HepG2 (cell line): ENCODE results near the gene DENND4B. TPM values are rescaled to one million over a fixed set of nuclear protein-coding genes. Genes with fewer than 3 reads are reported as not detected.

Experiments used
- CREM ChIP-seq, 2 experiments: sonication (generic) in 1 of 2; formaldehyde crosslinking in 1 of 2; IDR thresholded peaks; 2 replicates each; pipeline versions ENCODE4 v1.4.0 to v1.6.1; 2016 to 2020; ENCODE audit warnings: antibody characterized with exemption in 1 of 2, mild to moderate bottlenecking in 1 of 2, missing genetic modification reagents in 1 of 2
- CSRNP2 ChIP-seq: sonication (generic); formaldehyde crosslinking; conservative IDR thresholded peaks from 2 replicates; pipeline ENCODE4 v1.8.0; 2022; ENCODE audit warnings: low read depth, missing genetic modification reagents
- MTA3 ChIP-seq: sonication (generic); formaldehyde crosslinking; IDR thresholded peaks from 2 replicates; pipeline ENCODE4 v1.4.0; 2020; ENCODE audit warnings: missing genetic modification reagents
- NR2F6 ChIP-seq, 2 experiments: IDR thresholded peaks; 2 replicates each; pipeline ENCODE4 v1.6.1; 2016; ENCODE audit warnings: antibody characterized with exemption in 1 of 2, mild to moderate bottlenecking in 1 of 2
- POLR2G ChIP-seq: fragments of 200-400 bp; formaldehyde crosslinking; IDR thresholded peaks from 2 replicates; pipeline ENCODE4 v1.6.1; 2018; ENCODE audit warnings: mild to moderate bottlenecking, low read depth, low read length, moderate library complexity
- ZFP62 ChIP-seq: sonication (generic); formaldehyde crosslinking; IDR thresholded peaks from 2 replicates; pipeline ENCODE4 v1.4.0; 2020; ENCODE audit warnings: missing genetic modification reagents
- polyA plus RNA-seq, 8 experiments: library from polyadenylated mRNA; depleted of rRNA in 3 of 8; stranded (reverse) in 7 of 8; unstranded in 1 of 8; fragments of >200 nt; fragmentation: Illumina TruSeq in 4 of 8; extraction: Trizol in 4 of 8; gene quantifications; 2 replicates each; pipeline versions ENCODE4 v1.2.1 to v1.2.3, GENCODE V29; 2011 to 2016; ENCODE audit warnings: low read depth in 4 of 8, missing spikeins in 1 of 8, mixed read lengths in 1 of 8; ENCODE audit not compliant: insufficient read depth in 1 of 8
- total RNA-seq, 5 experiments: library from RNA; depleted of rRNA; stranded (reverse); fragments of >200 nt; fragmentation: Illumina TruSeq; extraction: Trizol; gene quantifications; 2 replicates each; pipeline ENCODE4 v1.2.3, GENCODE V29; 2016; ENCODE audit warnings: low read depth in 1 of 5
- TF ChIP-seq, protein P1 (sequence below): sonication (generic); formaldehyde crosslinking; conservative IDR thresholded peaks from 2 replicates; pipeline ENCODE4 v1.4.0; 2020; ENCODE audit warnings: missing genetic modification reagents

DENND4B gene
- total and polyA plus RNA-seq, 2 of the 13 experiments (the other 11 are each of a cell fraction or from before 2014, with no cell fraction given) = 15.1 to 20.3 TPM

DNA sequence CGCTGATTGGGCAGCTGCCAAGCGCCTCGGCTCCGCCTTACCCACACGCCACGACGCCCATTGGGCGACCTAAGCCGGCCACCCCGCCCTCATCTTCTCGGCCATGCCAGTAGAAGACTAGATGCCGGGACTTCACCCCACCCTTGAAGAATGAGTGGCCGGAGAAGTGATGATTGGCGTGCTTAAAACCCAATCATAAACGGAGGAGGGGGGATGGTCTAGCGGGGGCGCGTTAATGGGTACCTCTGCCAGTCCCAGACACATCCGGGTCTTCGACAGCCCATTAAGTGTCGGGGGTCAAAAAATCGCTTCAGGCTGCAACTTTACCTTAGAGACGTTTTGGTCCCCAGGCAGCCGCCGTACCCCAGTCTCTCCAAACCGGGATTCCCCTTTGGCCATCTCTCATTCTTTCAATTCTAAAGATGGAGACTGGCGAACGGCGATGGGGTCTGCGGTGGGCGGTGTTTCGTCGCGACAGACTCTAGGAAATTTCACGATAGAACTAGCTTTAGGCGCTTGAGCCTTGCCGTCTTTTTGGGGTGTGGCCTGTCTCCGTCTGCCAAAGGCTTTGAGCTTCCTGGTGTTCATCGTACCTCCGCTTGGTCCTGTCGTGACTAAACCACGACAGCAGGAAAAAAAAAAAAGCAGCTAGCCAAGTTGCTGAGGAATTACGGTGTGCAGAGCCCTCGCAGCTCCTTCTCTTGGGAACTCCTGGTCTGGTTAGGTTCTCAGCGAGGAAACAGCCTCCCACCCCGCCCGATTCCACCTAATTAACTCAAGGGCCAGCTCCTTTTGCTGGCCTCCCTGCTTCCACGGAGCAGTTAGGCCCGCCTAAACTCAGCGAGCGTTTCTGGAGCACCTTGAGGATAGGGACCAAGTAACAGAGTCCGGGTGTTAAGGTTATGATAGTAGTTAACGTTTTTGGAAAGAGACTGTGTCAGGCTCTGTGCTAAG lies 23.3 kb downstream of the DENND4B start, which contains the start of gene GATAD2B (continued):
- TF ChIP-seq CREM (IDR thresholded peaks at IDR 0.05) (no peak; the same call in none of the 2 replicates), CREM (CRISPR knock-in tag; IDR thresholded peaks at IDR 0.05) (no peak), CSRNP2 (CRISPR knock-in tag) (no peak), NR2F6 (IDR thresholded peaks at IDR 0.05) (no peak; the same call in 1 of the 2 replicates), NR2F6 (CRISPR knock-in tag; IDR thresholded peaks at IDR 0.05) (peak; percentile 33; the same call in 1 of the 2 replicates), POLR2G (peak; percentile 75), MTA3 (CRISPR knock-in tag) (no peak), ZFP62 (no peak)
- TF ChIP-seq, protein P1, sequence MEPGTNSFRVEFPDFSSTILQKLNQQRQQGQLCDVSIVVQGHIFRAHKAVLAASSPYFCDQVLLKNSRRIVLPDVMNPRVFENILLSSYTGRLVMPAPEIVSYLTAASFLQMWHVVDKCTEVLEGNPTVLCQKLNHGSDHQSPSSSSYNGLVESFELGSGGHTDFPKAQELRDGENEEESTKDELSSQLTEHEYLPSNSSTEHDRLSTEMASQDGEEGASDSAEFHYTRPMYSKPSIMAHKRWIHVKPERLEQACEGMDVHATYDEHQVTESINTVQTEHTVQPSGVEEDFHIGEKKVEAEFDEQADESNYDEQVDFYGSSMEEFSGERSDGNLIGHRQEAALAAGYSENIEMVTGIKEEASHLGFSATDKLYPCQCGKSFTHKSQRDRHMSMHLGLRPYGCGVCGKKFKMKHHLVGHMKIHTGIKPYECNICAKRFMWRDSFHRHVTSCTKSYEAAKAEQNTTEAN (CRISPR knock-in tag) = no peak
